GM18508 (cell line): ENCODE data around the gene EN2.

Source experiments
- ATAC-seq: cut with Tn5 transposase; IDR thresholded peaks from one replicate; pipeline ENCODE4 v1.9.1; 2021; ENCODE audit warnings: moderate number of reproducible peaks; ENCODE audit not compliant: insufficient read depth, unreplicated experiment

Gene EN2

DNA sequence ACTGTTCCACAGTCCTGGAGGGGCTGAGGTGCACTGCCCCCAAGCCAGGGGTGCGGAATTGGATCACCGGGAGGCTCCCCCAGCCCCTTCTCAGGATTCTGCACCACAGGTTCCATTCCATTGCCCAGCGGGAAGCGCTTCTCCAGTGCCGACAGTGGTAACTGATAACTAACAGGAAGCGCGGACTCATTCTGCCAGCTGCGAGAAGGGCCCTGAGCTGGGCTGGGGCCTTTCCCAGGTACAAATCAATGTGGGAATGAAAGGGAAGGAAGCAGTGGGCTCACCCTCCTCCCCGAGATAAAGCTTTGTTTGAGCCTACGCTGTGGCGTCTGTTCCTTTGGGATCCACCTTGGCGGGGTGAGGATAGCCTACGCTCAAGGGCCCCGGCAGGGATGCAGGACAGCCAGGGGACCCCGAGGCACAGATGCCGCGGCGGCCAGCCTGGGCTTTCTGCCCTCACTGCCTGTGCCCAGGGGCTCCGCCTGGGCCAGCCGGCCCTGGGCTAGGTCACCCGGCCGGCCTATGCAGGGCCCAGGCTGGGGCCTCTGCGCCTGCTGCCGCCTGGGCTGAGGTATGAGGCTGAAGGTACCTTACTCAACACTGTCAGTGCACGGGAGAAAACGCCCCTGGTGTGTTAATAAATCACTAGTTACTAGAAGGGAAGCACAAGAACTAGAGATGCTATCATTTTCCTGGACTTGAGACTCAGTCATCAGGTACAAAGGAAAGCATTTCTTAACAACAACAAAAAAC, 39.4 kb downstream of the EN2 start:
- ATAC-seq: no peak

DNA sequence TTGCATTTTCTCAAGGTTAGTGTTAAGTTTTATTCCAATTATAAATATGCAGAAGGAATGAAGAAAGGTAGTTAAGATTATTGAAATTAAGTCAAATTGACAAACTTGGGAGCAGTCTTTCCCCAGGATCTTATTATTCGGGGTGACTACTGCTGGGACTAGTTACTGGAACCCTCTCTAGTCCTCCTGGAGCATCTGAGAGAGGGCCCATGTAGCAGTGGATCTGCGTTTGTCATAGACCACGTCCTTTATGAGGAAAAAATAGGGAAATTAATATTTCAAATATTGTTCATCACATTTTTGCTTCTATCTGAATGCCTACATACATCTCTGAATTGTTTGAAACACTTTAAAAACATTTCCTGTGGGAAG, 47.5 kb downstream of the EN2 start:
- ATAC-seq: no peak

DNA sequence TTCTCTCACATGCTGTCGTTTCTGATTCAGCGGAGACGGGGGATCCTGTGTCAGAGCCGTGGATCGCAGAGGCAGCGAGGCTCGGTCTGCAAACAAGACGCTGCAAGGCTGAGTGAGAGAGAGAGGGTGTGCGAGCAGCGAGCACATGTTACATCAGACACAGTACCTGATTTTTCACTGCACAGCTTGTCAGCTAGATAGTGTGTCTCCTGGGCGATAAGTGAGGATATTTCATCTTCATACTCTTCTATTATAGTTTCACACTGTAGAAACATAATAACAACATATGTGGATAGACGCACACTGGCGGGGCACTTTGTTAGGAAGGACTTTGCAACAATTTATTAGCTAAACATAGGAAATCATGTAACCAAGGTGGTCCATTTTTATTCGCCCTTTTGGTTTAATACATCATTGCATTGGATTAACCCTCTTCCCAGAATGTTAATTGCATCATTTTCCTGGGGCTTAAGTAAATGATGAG, 49.0 kb downstream of the EN2 start:
- ATAC-seq: no peak

DNA sequence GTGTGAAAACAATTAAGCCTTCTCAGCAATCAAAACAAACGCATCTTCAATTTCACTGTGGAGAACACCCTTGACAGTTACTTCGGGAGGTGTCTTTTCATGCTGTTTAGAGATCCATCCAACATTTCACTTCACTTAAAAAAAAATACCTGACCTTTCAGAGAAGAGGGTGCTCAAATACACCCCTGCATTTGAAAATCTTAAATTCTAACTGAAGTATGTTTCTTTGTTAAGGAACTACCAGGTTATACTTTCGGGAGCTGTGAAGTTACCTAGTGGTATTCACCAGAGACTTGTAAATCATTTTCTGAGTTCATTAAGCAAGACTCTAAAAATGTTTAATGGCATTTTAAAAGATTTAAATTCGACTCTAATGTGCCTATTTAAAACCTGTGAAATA, 49.6 kb downstream of the EN2 start:
- ATAC-seq: no peak

DNA sequence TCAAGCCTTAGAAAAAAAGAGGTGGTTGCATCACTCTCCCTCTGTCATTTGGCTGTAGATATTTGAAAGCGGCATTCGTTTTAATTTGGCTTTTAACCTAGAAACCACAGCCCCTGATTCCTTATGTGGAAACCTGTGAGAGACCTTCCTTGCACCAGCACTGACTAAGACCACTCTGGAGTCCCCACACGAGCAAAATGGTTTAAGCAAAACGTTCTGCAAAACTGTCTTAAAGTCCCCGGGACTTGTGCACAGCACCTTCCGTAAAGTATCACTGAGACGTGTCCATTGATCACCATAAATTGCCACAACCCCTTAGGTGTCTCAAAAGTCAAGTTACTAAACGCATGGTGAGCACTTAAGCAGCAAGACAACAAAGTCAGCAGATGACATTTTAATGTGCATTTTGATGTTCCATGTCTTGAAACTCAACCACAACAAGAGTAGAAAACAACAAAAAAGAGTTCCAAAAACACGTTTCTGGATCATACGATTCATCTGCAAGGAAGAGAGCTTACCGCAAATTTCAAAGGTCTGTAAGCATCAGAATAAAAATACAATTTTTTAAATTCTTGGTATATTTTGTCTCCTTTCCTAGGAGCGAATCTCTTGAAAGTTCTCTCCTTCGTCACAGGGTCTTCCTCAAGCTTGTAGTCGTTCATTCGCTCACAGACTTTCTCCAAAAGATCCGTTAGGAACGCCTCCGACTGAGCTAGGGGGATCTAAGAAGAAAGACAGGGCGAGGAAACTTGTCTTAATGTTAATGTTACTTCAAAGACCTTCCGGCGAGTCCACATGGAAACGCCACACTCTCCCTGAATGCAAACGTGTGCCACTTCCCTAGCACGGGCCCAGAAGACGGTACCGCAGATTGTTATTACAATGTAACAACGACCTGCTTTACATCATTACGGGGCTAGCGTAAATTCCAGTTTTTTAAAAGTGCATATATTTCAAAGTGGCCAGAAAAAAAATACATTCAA, 50.7 kb downstream of the EN2 start:
- ATAC-seq: no peak

DNA sequence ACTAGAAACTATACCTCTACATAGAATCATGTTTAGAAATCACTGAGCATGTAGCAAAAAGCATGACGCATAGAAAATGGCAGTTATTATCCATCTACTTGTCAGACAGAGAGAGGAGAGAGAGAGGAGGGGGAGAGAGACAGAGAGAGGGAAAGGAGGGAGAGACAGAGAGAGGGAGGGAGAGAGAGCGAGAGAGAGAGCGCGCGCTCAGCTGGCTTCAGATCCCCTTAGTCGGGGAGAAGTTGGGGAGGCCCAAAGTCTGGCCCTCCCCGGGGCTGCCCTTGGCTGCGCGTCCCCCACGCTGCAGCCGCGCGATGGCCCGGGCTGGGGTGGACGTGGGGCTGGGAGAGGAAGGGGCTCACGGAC, 51.4 kb downstream of the EN2 start:
- no peak for ATAC-seq

DNA sequence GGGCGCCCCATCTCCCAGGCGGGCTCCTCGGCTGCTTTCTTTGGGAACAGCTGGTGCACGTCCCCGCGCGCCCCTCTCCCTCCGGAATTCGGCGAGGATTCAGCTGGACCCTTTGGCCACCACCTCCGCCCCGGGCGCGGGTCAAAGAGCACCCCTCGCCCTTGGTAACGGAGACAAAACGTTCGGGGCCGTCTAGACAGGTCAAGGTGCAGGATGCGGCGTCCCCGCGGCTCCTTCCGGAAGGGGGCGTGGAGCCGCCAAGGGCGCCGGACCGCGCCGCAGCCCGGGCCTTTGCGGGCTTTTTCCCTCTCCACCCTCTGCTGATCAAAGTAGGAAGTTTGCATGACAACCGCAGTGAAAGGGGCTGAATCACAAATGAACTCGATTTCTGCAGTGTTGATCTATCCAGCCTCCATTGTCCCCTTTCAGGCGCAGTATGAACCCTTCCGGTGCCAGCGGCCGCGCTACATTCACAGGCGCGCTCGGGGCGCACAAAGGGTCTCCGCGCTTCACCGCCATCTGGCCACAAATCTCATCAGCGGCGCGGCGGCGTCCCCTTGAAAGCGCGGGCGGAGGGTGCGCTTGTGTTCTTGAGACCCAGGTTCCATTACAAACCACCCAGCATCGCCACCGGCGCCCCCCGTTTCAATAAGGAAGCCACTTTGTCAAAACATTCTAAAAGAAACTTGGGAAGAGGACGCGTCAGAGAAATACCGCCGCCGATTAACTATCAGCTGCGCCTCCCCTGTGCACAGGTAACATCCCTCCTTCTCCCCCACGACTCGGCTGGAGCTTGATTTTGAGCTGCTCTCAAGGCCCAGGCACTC, 52.0 kb downstream of the EN2 start:
- ATAC-seq: no peak

DNA sequence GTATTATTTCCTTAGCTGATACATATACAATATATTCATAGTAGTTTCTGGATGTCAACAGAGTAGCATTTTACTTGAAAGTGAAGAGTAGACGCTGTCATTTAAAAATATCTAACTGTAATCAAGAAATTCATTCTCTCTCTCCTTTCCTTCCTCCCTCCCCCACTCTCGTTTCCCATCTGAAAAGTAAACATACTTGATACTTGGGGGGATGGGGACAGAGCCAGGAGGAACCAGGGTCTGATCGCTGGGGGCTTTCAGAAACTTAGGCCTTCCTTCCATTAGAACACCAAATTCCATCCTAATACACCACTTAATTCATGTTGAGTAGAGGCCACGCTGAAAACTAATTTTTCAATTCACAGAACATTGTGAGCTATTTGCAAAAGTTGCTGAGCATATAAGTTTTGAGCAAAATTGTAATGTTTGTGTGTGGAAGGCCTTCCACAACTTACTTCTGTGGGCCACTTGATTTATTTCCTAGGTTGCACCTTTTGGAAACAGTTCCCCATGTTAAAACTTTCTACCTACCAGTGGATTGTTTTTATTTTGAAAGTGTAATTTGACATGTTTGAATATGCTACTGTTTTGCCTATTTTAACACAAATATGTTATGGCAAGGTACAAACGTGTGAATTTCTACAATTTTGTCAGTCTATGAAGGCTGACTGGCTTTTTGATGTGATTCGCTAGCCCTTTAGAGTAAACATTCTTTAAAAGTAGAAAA, 53.2 kb downstream of the EN2 start:
- no peak for ATAC-seq

DNA sequence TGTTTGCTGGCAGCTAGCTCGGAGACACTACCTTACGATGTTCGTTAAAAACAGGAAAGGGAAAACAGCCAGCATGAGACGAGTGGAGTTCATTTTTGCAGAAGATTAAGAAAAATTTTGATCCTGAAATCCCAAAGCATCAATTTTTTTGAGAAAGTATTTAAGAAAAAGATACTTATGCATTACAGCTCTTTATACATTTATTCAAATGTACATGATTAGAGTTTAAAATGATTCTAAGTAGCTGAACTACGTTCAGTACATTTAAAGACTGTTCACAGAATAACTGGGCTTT, 53.7 kb downstream of the EN2 start:
- ATAC-seq: no peak

DNA sequence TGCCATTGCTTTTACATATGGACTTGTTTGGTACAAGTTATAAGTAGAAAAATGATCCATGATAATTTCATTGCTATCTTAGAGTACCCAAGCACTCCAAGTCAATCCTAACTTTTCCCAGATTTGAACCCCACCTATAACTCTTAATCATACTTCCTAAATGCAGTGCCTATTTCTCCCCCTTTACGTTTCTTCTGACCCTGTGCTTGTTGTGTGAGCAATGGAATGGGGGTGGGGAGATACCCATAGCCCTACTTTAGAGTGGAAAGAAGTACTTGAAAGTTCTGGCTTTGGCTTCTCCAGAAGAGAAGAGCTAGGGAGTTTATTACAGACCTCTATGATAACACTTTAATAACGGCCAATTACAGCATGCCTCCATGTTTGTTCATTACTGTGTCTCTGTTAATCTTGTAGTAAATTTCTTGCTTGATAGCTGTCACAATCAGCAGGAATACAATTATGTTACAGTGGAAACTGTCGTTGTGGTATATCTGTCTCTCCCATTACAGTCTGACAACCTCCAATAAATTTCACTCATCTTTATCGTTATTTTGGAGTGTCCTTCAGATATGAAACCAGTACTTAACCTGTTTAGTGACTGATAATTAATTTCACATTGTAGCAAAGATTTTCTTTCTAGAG, 54.4 kb downstream of the EN2 start:
- ATAC-seq: no peak

DNA sequence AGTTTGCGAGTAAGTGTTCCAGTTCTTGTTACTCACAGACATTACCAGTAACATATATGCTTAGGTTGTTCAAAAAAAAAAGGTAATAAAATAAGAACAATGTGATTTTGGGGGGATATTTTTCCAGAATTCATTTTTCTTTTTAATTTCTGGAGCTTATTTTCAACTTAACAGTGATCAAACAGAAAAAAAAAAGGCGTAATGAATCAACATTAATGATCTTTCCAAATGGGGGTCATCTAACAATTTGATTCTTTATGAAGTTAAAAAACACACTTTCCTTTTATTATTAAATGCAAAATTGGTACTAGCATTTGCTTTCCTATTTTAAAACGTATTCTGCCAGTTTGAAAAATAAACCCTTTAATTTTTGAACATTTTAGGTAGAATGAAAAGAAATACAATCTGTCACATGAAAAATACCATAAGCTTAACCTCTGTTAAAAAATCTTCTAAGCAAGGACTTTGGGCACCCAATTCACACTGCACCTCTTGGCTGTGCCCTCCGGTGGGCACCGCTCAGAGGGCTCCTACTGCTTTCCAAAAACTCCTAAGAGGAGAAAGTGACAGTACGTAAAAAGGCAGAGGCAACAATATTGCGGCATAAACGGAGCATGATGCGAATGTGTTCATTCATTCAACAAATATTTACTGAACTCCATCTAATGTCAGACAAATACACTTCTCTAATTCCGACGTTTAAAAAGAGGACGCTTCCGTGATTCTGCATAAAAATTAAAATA, 55.8 kb downstream of the EN2 start:
- ATAC-seq: no peak

DNA sequence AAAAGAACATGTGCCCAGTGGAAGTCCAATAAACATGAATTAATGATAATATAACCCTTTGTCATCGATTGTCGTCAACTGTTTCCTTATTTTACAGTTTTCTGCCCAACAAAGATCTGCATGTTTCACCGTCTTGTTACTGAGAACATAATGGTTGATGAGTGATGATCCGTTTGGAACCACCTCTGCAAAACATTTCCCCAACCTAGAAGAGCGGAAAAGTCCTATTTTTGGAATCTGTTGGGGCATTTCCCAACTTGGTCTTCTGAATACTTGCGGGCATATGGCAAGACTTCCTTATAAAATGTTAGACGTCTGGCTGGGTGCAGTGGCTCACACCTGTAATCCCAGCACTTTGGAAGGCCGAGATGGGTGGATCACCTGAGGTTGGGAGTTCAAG, 56.4 kb downstream of the EN2 start:
- no peak for ATAC-seq
